ENCODE results near the gene ARR3.
"Not testable (repeated sequence)": the region's sequence is repeated elsewhere in the genome, so short reads cannot be mapped to it uniquely, and the experiment has no call there.

The ARR3 gene

DNA sequence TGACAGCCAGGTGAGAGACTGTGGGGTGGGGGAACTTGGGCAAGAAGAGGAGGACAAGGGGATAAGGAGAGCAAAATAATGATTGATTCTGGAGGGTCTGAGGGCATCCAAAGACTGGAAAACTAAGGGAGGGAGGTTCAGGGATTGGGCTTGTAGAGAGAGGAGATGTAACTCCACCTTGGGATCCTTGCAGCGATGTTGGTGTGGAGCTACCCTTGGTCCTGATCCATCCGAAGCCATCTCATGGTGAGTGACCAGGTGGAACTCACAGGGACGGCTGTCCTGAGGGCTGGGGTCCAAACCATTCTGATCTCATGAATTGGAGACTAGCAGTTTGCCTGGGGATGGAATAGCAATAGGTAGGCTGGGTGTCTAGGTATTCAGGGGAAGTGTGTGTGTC lies 12.4 kb downstream of the ARR3 start:
- peaks cover 44% of the 10 kb centered on the region for H3K9me3 ChIP-seq (ENCODE audit: control insufficient read depth, insufficient read depth, low read length)
- H3K27me3 ChIP-seq (ENCODE audit: control insufficient read depth, insufficient read depth, low read length): no peaks in the 10 kb centered on the region
- no peak overlapping the region for H3K9ac ChIP-seq (ENCODE audit: low read depth, low read length)
- H3K4me3 ChIP-seq (ENCODE audit: low read depth, low read length): no peak overlapping the region
- no peaks in the 10 kb centered on the region for H3K36me3 ChIP-seq (ENCODE audit: control insufficient read depth, insufficient read depth, low read length)
- no peak overlapping the region for H3K27ac ChIP-seq (ENCODE audit: low read depth, low read length)
- H3K4me1 ChIP-seq (ENCODE audit: control insufficient read depth, insufficient read depth, low read length): no peaks in the 10 kb centered on the region

DNA sequence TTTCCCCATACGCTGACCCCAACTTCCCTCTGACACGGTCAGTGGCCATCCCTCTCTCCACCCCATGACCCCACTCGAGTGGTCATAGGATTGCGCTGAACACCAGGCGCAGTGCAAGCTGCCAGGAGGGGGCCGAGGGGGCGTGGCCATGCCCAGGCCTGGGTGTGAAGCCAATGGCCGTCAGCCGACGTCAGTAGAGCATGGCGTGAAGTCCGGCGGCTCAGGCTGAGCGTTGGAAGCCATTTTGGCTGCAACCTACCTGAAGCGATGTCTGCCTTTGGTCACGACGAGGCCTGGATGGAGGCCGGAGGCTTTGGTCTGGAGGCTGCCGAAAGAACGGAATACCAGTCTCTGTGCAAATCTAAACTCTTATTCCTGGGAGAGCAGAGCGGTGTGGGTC lies 13.8 kb downstream of the ARR3 start, which contains the start of gene RAB41:
Gene RAB41 (plus strand): TSS at position 222 of the 400 bp plus-strand sequence. CDS start 46 bp downstream, at position 268.
- no peak within 1 kb of the TSS for H3K9ac ChIP-seq (ENCODE audit: low read depth, low read length)
- H3K4me1 ChIP-seq (ENCODE audit: control insufficient read depth, insufficient read depth, low read length): no peaks in the 10 kb centered on the region
- peaks cover 9% of the 10 kb centered on the region for H3K36me3 ChIP-seq (ENCODE audit: control insufficient read depth, insufficient read depth, low read length)
- H3K4me3 ChIP-seq (ENCODE audit: low read depth, low read length): no peak within 1 kb of the TSS
- H3K27ac ChIP-seq (ENCODE audit: low read depth, low read length): no peak within 1 kb of the TSS
- H3K27me3 ChIP-seq (ENCODE audit: control insufficient read depth, insufficient read depth, low read length): no peaks in the 10 kb centered on the region
- peaks cover 50% of the 10 kb centered on the region for H3K9me3 ChIP-seq (ENCODE audit: control insufficient read depth, insufficient read depth, low read length)

DNA sequence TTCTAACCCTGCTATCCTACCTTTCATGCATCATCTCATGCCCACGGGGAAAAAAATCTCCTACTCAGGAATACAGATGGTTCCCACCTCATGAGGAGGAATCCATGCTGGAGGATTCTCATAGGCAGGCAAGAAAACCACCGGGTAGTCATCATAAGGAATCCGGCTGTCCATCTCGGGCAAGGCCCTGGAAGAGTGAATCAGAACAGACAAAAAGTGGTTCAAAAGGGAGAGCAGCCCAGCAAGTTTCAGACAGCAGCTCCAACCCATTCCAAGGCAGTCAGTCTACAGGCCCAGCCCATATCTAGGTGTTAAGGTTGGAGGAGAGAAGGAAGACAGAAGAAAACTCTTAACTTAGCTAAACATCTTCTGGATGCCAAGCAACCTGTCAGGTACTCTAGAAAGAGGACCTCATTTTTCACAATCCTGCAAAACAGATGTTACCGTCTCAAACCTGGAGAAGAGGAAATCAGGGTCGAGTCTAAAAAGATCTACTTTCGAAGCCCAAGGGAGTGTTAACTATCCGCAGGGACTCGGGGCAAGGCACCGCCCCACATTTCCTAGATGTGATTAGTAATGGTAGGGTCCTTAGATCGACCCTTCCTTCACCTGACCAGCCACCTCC lies 21.1 kb downstream of the ARR3 start:
- Histone ChIP-seq H3K9ac (ENCODE audit: low read depth, low read length) (no peak overlapping the region), H3K36me3 (ENCODE audit: control insufficient read depth, insufficient read depth, low read length) (peaks cover 43% of the 10 kb centered on the region), H3K27ac (ENCODE audit: low read depth, low read length) (no peak overlapping the region), H3K4me1 (ENCODE audit: control insufficient read depth, insufficient read depth, low read length) (no peaks in the 10 kb centered on the region), H3K4me3 (ENCODE audit: low read depth, low read length) (peak overlapping the region; percentile 96), H3K27me3 (ENCODE audit: control insufficient read depth, insufficient read depth, low read length) (no peaks in the 10 kb centered on the region), H3K9me3 (ENCODE audit: control insufficient read depth, insufficient read depth, low read length) (peaks cover 42% of the 10 kb centered on the region)

DNA sequence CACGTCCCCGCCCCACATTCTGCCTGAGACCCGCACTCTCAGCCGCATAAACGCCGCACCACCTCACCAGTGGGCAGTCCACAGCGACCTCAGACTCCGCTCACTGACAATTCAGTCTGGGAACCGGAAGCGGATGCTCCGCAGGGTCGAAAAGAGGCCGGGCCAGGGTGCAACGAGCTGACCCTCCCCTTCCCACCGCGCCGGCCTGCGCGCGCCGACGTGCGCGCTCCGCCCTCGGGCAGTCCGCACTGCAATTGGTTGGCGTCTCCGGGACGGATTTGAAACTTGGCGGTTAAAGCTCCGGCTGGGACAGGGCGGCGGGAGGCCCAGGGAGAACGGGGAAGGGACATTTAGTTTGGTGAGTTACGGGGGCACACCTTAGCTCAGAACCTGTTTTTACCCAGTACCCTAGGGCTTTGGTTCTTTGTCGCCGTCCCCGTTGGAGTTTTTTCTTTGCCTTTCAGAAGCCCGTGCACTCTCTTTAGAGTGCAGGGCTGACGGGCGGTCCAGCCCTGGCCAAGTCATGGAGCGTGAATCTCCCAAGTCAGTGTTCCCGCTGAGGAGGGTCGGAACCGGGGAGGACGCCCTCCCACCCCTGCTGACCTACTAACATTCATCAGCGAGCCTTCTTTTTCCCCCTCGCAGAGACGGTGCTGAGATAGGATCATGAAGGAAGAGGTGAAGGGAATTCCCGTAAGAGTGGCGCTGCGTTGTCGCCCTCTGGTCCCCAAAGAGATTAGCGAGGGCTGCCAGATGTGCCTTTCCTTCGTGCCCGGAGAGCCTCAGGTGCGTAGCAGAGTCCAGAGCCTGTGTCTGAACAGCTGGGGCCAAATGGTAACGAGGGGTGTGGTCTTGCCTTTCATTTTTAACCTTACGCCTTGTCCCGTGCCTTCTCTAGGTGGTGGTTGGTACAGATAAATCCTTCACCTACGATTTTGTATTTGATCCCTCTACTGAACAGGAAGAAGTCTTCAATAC lies 21.9 kb downstream of the ARR3 start, which contains the start of the genes KIF4A and PDZD11:
Gene KIF4A (plus strand): TSS at position 312 of the 978 bp plus-strand sequence. CDS start 355 bp downstream, at position 667.
Gene PDZD11 (minus strand): TSS at position 135 of the 978 bp plus-strand sequence. CDS start 586 bp downstream, outside the sequence.
- Histone ChIP-seq H3K36me3 (ENCODE audit: control insufficient read depth, insufficient read depth, low read length) (peaks cover 45% of the 10 kb centered on the region), H3K9me3 (ENCODE audit: control insufficient read depth, insufficient read depth, low read length) (peaks cover 41% of the 10 kb centered on the region), H3K4me3 (ENCODE audit: low read depth, low read length) (peak within 1 kb of the TSS; percentile 96), H3K27me3 (ENCODE audit: control insufficient read depth, insufficient read depth, low read length) (no peaks in the 10 kb centered on the region), H3K27ac (ENCODE audit: low read depth, low read length) (peak within 1 kb of the TSS; percentile 83), H3K9ac (ENCODE audit: low read depth, low read length) (peak within 1 kb of the TSS; percentile 78), H3K4me1 (ENCODE audit: control insufficient read depth, insufficient read depth, low read length) (no peaks in the 10 kb centered on the region)

DNA sequence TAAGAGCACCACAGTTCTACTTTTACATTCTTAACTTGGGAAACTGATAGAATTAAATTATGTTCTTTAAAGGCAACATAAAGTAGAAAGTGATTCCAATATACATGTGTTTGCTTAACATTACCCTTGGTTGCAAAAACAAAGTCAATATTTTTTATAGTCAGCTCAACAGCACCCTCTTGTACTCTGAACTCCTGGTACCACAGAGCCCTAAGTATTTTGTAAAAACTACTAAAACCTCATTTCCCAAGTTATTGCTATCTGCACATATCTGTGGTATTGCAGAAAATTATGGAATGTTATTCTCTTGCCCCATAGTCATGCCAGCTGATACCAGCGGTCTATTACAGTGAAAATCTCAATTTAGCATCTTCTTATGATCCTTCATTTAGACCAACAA lies 24.7 kb downstream of the ARR3 start:
- Histone ChIP-seq H3K4me1 (ENCODE audit: control insufficient read depth, insufficient read depth, low read length) (no peaks in the 10 kb centered on the region), H3K9ac (ENCODE audit: low read depth, low read length) (no peak overlapping the region), H3K4me3 (ENCODE audit: low read depth, low read length) (no peak overlapping the region), H3K9me3 (ENCODE audit: control insufficient read depth, insufficient read depth, low read length) (peaks cover 22% of the 10 kb centered on the region), H3K27me3 (ENCODE audit: control insufficient read depth, insufficient read depth, low read length) (no peaks in the 10 kb centered on the region), H3K36me3 (ENCODE audit: control insufficient read depth, insufficient read depth, low read length) (peaks cover 37% of the 10 kb centered on the region), H3K27ac (ENCODE audit: low read depth, low read length) (no peak overlapping the region)

DNA sequence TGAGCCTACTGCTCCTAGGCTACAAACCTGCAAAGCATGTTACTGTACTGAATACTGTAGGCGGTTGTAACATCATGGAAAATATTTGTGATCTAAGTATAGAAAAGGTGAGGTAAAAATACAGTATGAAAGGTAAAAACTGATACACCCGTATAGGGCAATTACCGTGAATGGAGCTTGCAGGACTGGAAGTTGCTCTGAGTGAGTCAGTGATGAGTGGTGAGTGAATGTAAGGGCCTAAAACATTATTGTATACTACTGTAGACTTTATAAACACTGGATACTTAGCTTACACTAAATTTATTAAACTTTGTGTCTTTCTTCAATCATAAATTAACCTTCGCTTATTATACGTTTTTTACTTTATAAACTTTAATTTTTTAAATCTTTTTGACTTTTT lies 25.5 kb downstream of the ARR3 start:
- Histone ChIP-seq H3K4me3 (ENCODE audit: low read depth, low read length) (no peak overlapping the region), H3K27ac (ENCODE audit: low read depth, low read length) (no peak overlapping the region), H3K9ac (ENCODE audit: low read depth, low read length) (no peak overlapping the region), H3K27me3 (ENCODE audit: control insufficient read depth, insufficient read depth, low read length) (no peaks in the 10 kb centered on the region), H3K4me1 (ENCODE audit: control insufficient read depth, insufficient read depth, low read length) (no peaks in the 10 kb centered on the region), H3K36me3 (ENCODE audit: control insufficient read depth, insufficient read depth, low read length) (peaks cover 36% of the 10 kb centered on the region), H3K9me3 (ENCODE audit: control insufficient read depth, insufficient read depth, low read length) (peaks cover 19% of the 10 kb centered on the region)

DNA sequence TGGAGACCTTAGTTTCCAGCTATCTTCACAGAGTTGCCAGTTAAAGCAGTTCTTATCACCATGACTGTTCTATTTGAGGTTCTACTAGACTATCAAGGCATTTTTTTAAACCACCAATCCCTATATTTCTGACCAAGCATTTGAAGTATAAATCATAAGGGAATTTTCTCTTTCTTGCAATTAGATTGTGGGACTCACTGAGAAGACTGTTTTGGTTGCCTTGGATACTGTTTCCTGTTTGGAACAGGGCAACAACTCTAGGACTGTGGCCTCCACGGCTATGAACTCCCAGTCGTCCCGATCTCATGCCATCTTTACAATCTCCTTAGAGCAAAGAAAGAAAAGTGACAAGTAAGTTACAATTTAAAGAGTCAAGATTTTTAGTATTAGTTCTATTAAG lies 33.6 kb downstream of the ARR3 start:
- peaks cover 57% of the 10 kb centered on the region for H3K36me3 ChIP-seq (ENCODE audit: control insufficient read depth, insufficient read depth, low read length)
- no peak overlapping the region for H3K9ac ChIP-seq (ENCODE audit: low read depth, low read length)
- no peak overlapping the region for H3K4me3 ChIP-seq (ENCODE audit: low read depth, low read length)
- no peaks in the 10 kb centered on the region for H3K27me3 ChIP-seq (ENCODE audit: control insufficient read depth, insufficient read depth, low read length)
- H3K4me1 ChIP-seq (ENCODE audit: control insufficient read depth, insufficient read depth, low read length): no peaks in the 10 kb centered on the region
- H3K9me3 ChIP-seq (ENCODE audit: control insufficient read depth, insufficient read depth, low read length): peaks cover 20% of the 10 kb centered on the region
- no peak overlapping the region for H3K27ac ChIP-seq (ENCODE audit: low read depth, low read length)

DNA sequence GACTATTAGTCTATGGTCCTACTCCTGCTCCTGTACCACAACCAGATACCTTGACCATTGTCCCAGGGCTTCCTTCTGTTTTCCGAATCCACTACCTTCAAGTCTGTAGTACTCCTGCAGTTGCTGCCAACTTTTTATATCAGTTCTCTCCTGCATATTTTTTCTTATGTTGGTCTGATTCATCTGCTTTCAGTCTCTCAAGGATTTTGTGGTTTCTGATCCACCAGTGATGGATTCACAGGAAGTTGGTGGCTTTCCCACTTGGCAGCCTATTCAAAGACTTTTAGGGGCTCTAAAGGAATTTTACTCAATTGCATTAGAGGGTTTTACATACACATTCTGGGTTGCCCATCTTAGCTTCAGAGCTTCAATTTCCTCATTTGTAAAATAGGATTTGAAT lies 45.4 kb downstream of the ARR3 start:
- H3K27me3 ChIP-seq (ENCODE audit: control insufficient read depth, insufficient read depth, low read length): no peaks in the 10 kb centered on the region
- H3K4me3 ChIP-seq (ENCODE audit: low read depth, low read length): no peak overlapping the region
- H3K27ac ChIP-seq (ENCODE audit: low read depth, low read length): no peak overlapping the region
- H3K36me3 ChIP-seq (ENCODE audit: control insufficient read depth, insufficient read depth, low read length): peaks cover 8% of the 10 kb centered on the region; the same call in 1 of the 2 replicates
- no peaks in the 10 kb centered on the region for H3K4me1 ChIP-seq (ENCODE audit: control insufficient read depth, insufficient read depth, low read length)
- peaks cover 31% of the 10 kb centered on the region for H3K9me3 ChIP-seq (ENCODE audit: control insufficient read depth, insufficient read depth, low read length)
- H3K9ac ChIP-seq (ENCODE audit: low read depth, low read length): no peak overlapping the region

DNA sequence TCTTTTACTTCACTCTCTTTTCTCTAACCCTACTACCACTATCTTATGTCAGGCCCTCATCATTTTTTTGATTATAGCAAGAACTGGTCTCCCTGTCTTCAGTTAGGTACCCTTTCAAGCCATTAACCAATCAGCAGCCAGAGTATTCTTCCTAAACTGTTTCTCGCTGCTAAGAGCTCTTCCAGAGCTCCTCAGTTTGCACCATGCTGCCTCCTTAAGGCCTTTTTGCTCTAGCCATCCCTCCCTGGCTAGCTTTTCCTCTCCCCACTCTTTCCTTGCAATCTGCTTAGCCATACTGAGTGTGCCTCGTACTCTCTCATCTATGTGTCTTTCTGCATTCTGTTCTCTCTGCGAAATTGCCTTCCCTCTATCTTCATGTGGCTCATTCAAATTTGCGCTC lies 54.6 kb downstream of the ARR3 start:
- no peaks in the 10 kb centered on the region for H3K27me3 ChIP-seq (ENCODE audit: control insufficient read depth, insufficient read depth, low read length)
- peaks cover 6% of the 10 kb centered on the region; the same call in 1 of the 2 replicates for H3K36me3 ChIP-seq (ENCODE audit: control insufficient read depth, insufficient read depth, low read length)
- H3K4me3 ChIP-seq (ENCODE audit: low read depth, low read length): no peak overlapping the region
- H3K4me1 ChIP-seq (ENCODE audit: control insufficient read depth, insufficient read depth, low read length): no peaks in the 10 kb centered on the region
- H3K9ac ChIP-seq (ENCODE audit: low read depth, low read length): no peak overlapping the region
- no peak overlapping the region for H3K27ac ChIP-seq (ENCODE audit: low read depth, low read length)
- H3K9me3 ChIP-seq (ENCODE audit: control insufficient read depth, insufficient read depth, low read length): peaks cover 39% of the 10 kb centered on the region

DNA sequence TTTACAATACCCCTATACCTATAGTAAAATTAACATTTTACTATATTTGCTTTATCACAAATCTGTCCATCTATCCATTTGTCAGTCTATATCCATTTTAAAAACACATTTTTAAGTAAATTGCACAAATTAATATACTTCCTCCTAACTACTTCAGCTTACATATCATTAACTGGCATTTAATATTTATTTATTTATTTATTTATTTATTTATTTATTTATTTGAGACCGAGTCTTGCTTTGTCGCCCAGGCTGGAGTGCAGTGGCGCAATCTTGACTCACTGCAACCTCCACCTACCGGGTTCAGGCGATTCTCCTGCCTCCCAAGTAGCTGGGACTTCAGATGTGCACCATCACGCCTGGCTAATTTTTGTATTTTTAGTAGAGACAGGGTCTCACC lies 55.5 kb downstream of the ARR3 start:
- not testable (repeated sequence) for H3K4me1 ChIP-seq (ENCODE audit: control insufficient read depth, insufficient read depth, low read length); H3K27ac ChIP-seq (ENCODE audit: low read depth, low read length)

DNA sequence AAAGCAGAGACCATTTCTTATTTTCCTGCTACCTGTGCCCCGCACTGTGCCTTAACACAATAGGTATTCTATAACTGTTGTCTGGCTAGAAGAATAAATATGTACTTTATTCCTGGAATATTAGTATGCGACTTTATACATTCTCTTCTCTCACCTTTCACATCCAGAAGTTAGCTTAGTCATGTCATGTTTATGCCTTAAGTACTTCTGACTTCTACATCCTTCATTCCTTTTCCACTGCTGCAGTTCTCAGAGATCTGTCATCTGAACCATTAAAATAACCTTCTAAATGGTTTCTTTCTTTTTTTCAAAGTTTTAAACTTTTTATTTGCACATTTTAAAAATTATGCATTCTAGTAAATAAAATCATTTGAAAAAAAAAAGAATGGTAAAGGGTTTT lies 56.2 kb downstream of the ARR3 start:
- Histone ChIP-seq H3K4me3 (ENCODE audit: low read depth, low read length) (no peak overlapping the region), H3K9ac (ENCODE audit: low read depth, low read length) (no peak overlapping the region), H3K9me3 (ENCODE audit: control insufficient read depth, insufficient read depth, low read length) (peaks cover 49% of the 10 kb centered on the region), H3K36me3 (ENCODE audit: control insufficient read depth, insufficient read depth, low read length) (peaks cover 12% of the 10 kb centered on the region), H3K4me1 (ENCODE audit: control insufficient read depth, insufficient read depth, low read length) (no peaks in the 10 kb centered on the region), H3K27me3 (ENCODE audit: control insufficient read depth, insufficient read depth, low read length) (no peaks in the 10 kb centered on the region), H3K27ac (ENCODE audit: low read depth, low read length) (no peak overlapping the region)

More for the DNA sequence above, 55.5 kb downstream of the ARR3 start:
- not testable (repeated sequence) for H3K27me3 ChIP-seq (ENCODE audit: control insufficient read depth, insufficient read depth, low read length); H3K36me3 ChIP-seq (ENCODE audit: control insufficient read depth, insufficient read depth, low read length); H3K9ac ChIP-seq (ENCODE audit: low read depth, low read length); H3K4me3 ChIP-seq (ENCODE audit: low read depth, low read length)
- peaks cover 44% of the 10 kb centered on the region for H3K9me3 ChIP-seq (ENCODE audit: control insufficient read depth, insufficient read depth, low read length)

All from HUES48 (cell line).